Fibroblast of lung (primary cell): ENCODE measurements around the gene INTS1.

ENCODE experiments used
- CTCF ChIP-seq, 2 donors: IDR thresholded peaks in 1 of 2; conservative IDR thresholded peaks in 1 of 2; 1 replicate in 1 of 2; 2 replicates in 1 of 2; pipeline ENCODE4 v1.5.1; 2011 to 2012; ENCODE audit warnings: low read length in 2 of 2, control low read depth in 1 of 2, inconsistent platforms in 1 of 2, low read depth in 1 of 2, mild to moderate bottlenecking in 1 of 2
- EZH2 ChIP-seq: IDR thresholded peaks from 2 replicates; pipeline ENCODE4 v1.5.1; 2012; ENCODE audit warnings: low read length, control low read depth, mild to moderate bottlenecking; ENCODE audit errors: missing control alignments

GRCh38 chr7:1490837-1491236 lies 13.4 kb downstream of the INTS1 start:
- no peak for TF ChIP-seq CTCF (conservative IDR thresholded peaks at IDR 0.05 in 1 of 2, IDR thresholded peaks at IDR 0.05 in 1 of 2; ENCODE audit: low read depth in 1 of 2, low read length in 2 of 2)
- no peak for TF ChIP-seq EZH2
